GM19239 (cell line): Measurements from ENCODE around the gene CS.
A peak's percentile ranks its signal among the peaks of the same experiment; 100 is the strongest.

Source experiments
- DNase-seq: peaks from one replicate; pipeline ENCODE4 v3.0.0; 2011; ENCODE audit warnings: low spot score; ENCODE audit not compliant: insufficient read length
- FAIRE-seq: peaks from 2 replicates; lab custom pipeline; 2011; peaks lifted over from hg19 to GRCh38; lab: Jason Lieb, UNC

Gene CS

GRCh38 chr12:56223571-56224101 lies 76.5 kb downstream of the CS start:
- FAIRE-seq = peak; percentile 62
- no peak for DNase-seq

GRCh38 chr12:56222531-56222895 lies 77.6 kb downstream of the CS start:
- no peak for DNase-seq
- FAIRE-seq = peak; percentile 57

GRCh38 chr12:56221757-56222530 lies 78.2 kb downstream of the CS start, which contains the start of gene RNF41:
RNF41 (minus strand) TSS chr12:56221922; CDS start chr12:56214047, 7,875 bp downstream.
- peak; percentile 98 for DNase-seq
- peak; percentile 100 for FAIRE-seq
